DMS53 treated with DMSO at 0.1 percent for 48 hours (cell line): ENCODE data around the gene EMILIN3.

Experiments
- DNase-seq: peaks from one replicate; lab custom pipeline; 2025; ENCODE audit not compliant: unreplicated experiment; lab: John Stamatoyannopoulos, UW

Gene EMILIN3

GRCh38 chr20:41364967-41365765, 1.5 kb downstream of the EMILIN3 start:
- DNase-seq, result no peak

GRCh38 chr20:41364236-41364855, 2.3 kb downstream of the EMILIN3 start:
- no peak for DNase-seq

GRCh38 chr20:41363601-41364000, 3.0 kb downstream of the EMILIN3 start:
- no peak for DNase-seq

- DNase-seq, result no peak
Observed at GRCh38 chr20:41362748-41363140, 3.9 kb downstream of the EMILIN3 start.

GRCh38 chr20:41361757-41362747, 4.6 kb downstream of the EMILIN3 start:
- DNase-seq, result no peak

- no peak for DNase-seq
Observed at GRCh38 chr20:41360831-41361756, 5.5 kb downstream of the EMILIN3 start.

- no peak for DNase-seq
Observed at GRCh38 chr20:41359541-41360011, 7.0 kb downstream of the EMILIN3 start.

GRCh38 chr20:41358717-41359116, 7.9 kb downstream of the EMILIN3 start:
- no peak for DNase-seq

GRCh38 chr20:41358230-41358629, 8.4 kb downstream of the EMILIN3 start:
- no peak for DNase-seq

GRCh38 chr20:41357424-41358163, 9.0 kb downstream of the EMILIN3 start:
- DNase-seq, result no peak

GRCh38 chr20:41356951-41357350, 9.7 kb downstream of the EMILIN3 start:
- DNase-seq, result no peak

- DNase-seq, result no peak
Observed at GRCh38 chr20:41355598-41356203, 10.9 kb downstream of the EMILIN3 start.

GRCh38 chr20:41355192-41355591, 11.4 kb downstream of the EMILIN3 start:
- no peak for DNase-seq

GRCh38 chr20:41353530-41353929, 13.1 kb downstream of the EMILIN3 start:
- no peak for DNase-seq

- DNase-seq, result no peak
Observed at GRCh38 chr20:41352666-41353065, 14.0 kb downstream of the EMILIN3 start.

GRCh38 chr20:41352106-41352505, 14.5 kb downstream of the EMILIN3 start:
- DNase-seq, result no peak

- DNase-seq, result no peak
Observed at GRCh38 chr20:41350408-41350962, 16.1 kb downstream of the EMILIN3 start.

GRCh38 chr20:41349943-41350342, 16.7 kb downstream of the EMILIN3 start:
- DNase-seq, result no peak

GRCh38 chr20:41349266-41349665, 17.4 kb downstream of the EMILIN3 start:
- DNase-seq, result no peak
